Stimulated activated memory B cell treated with anti-CD40 and anti-IgM and Interleukin-4, amounts not matched to agents 10 μg/mL and 1 μg/mL and 100 μg/mL, for 72 hours (primary cell): ENCODE results near the gene TSPAN9.

Source experiments
- ATAC-seq: fragments of 150-1000 bp; cut with Tn5 transposase; 2 replicates; pipeline ENCODE4 v1.10.0; 2021
- H3K27ac Mint-ChIP-seq: one replicate; pipeline ENCODE4 v1.8.0; 2022; ENCODE audit warnings: mild to moderate bottlenecking, mixed read lengths
- H3K27me3 Mint-ChIP-seq: one replicate; pipeline ENCODE4 v1.8.0; 2022; ENCODE audit warnings: mixed read lengths
- H3K36me3 Mint-ChIP-seq: one replicate; pipeline ENCODE4 v1.8.0; 2022; ENCODE audit warnings: mixed read lengths
- H3K4me1 Mint-ChIP-seq: one replicate; pipeline ENCODE4 v1.8.0; 2022; ENCODE audit warnings: mixed read lengths
- H3K4me3 Mint-ChIP-seq: one replicate; pipeline ENCODE4 v1.8.0; 2022; ENCODE audit warnings: mild to moderate bottlenecking, moderate library complexity, mixed read lengths
- H3K9me3 Mint-ChIP-seq: one replicate; pipeline ENCODE4 v1.8.0; 2022; ENCODE audit warnings: mixed read lengths

The TSPAN9 gene

DNA sequence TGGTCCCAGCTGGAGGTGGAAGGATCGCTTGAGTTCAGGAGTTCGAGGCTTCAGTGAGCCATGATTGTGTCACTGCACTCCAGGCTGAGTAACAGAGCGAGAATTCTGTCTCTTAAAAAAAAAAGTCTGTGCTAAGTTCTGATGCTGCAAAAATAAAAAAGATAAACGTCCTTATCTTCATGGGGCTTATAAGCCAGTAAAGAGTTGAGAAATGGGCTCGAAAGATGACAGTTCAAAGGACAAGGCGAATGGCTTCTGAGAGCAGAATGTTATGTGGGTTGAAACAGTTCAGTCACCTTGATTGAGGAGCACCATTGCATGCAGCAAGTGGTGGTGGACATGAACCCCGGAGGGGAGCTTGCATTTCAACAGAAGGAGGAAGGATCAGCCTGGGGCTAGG, 4.7 kb downstream of the TSPAN9 start:
- no peak for ATAC-seq
- no peaks in the 10 kb centered on the region for H3K9me3 Mint-ChIP-seq
- H3K4me3 Mint-ChIP-seq, result no peak overlapping the region
- no peaks in the 10 kb centered on the region for H3K27me3 Mint-ChIP-seq
- H3K4me1 Mint-ChIP-seq, result peaks cover 8% of the 10 kb centered on the region
- no peak overlapping the region for H3K27ac Mint-ChIP-seq
- H3K36me3 Mint-ChIP-seq, result no peaks in the 10 kb centered on the region

DNA sequence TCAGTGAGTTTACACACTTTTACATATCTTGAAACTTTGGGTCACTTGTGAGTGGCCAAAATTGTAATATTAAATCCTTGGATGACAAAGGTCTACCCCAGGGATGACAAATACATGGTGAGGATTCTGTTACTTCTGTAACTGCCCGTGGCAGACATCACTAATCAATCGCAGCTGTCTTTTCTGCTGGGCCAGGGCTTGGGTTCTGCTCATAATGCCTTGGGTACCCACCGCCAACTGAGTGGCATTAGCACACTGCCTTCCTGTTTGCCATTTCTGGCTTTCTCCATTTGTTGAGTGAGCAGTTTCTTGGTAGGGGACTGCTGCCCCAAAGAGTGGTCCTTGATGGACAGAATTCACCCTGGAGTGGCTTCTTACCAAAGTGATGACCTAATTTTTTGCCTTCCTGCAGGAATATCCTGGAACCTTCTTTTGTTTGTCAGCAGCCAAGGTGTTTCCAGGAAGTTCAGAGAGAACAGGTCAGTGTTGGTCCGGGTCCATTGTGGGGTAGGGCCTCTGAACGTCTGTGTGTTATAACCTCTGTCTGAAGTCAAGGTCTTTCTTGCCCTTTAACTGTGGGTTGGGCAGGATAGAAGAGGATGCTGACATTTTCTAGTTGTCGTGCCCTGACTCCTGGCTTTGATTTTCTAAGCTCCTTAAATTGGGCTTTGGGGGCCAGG, 6.2 kb downstream of the TSPAN9 start:
- Mint-ChIP-seq H3K27ac (no peak overlapping the region), H3K27me3 (no peaks in the 10 kb centered on the region), H3K9me3 (no peaks in the 10 kb centered on the region), H3K4me1 (peaks cover 1% of the 10 kb centered on the region), H3K4me3 (no peak overlapping the region), H3K36me3 (no peaks in the 10 kb centered on the region)
- ATAC-seq, result no peak

DNA sequence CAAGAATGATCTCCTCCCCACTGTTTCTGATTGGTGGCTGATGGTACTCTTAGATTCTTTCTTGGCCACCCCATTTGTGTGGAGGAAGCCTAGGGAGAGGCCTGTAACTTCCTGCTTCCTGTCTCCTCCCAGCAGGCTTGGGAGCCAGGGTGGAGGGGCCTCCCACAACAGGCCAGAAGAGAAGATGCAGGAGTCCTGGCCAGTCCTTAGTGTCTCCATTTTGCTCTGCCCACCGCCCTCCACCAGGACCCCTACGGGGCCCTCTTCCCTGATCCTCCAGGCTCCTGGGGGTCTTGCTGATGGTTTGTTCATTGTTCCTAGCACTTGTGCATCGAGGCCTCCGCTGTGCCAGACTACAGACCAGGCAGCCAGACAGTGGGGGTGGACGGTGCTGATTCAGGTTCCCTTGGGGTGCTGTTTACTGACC, 6.8 kb downstream of the TSPAN9 start:
- Mint-ChIP-seq H3K9me3 (no peaks in the 10 kb centered on the region), H3K27ac (no peak overlapping the region), H3K36me3 (no peaks in the 10 kb centered on the region), H3K4me1 (no peaks in the 10 kb centered on the region), H3K27me3 (no peaks in the 10 kb centered on the region), H3K4me3 (no peak overlapping the region)
- no peak for ATAC-seq

DNA sequence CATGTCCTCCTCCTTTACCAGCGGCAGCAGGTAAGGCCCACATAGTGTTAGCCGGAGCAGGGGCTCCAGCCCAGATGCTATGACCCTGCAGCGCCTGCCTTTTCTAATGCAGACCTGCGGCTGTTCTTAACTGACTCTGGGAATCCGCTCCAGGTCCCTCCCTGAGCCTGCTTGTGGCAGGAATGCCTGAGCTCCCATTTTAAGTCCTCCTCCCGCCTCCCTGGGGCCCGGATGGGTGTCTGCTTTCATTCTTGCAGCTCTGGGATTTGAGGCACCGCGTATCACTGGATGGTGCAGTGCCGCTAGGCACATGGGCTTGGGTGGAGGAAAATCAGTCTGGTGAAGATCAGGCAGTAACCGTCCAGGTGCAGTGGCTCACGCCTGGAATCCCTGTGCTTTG, 7.6 kb downstream of the TSPAN9 start:
- H3K27me3 Mint-ChIP-seq, result no peaks in the 10 kb centered on the region
- H3K36me3 Mint-ChIP-seq, result no peaks in the 10 kb centered on the region
- H3K9me3 Mint-ChIP-seq, result no peaks in the 10 kb centered on the region

DNA sequence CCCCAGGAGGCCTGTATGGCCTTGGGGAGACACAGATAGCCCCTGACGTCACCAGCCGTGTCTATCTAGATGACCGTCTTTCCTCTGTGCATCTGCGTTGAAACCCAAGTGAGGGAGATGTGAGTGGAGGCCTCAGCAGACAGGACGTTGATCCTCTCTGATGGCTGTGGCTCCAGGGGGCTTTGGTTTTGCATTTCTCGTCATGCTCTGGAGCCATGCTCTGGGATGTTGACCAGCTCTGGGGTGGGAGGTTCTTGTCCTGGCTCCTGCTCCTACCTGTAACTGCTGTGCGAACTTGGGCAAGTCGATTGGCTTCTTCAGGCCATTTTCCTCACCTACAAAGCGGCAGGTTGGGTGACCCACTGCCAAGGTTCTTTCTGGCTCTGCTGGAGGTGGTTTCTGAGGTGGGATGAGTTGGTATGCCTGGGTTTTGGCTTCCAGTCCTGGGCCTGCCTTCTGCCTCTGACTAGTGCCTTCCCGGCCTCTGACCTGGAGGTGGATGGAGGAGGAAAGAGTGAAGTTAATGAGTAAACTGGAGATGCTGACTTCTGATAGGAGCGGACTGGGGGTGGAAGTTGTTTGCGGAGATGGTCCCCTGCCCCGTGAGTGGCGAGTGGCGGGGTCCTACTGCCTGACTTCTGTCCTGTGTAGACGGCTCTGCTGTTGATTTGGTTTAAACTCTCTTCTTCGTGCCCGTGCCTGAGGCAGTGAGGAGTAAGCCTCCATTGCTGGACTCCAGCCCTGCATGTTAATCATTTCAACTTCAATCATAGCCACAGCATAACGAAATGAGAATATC, 8.4 kb downstream of the TSPAN9 start:
- ATAC-seq, result no peak
- H3K4me1 Mint-ChIP-seq, result no peaks in the 10 kb centered on the region

More for the DNA sequence above, 7.6 kb downstream of the TSPAN9 start:
- H3K4me1 Mint-ChIP-seq, result no peaks in the 10 kb centered on the region
- H3K4me3 Mint-ChIP-seq, result no peak overlapping the region
- no peak overlapping the region for H3K27ac Mint-ChIP-seq
- no peak for ATAC-seq

DNA sequence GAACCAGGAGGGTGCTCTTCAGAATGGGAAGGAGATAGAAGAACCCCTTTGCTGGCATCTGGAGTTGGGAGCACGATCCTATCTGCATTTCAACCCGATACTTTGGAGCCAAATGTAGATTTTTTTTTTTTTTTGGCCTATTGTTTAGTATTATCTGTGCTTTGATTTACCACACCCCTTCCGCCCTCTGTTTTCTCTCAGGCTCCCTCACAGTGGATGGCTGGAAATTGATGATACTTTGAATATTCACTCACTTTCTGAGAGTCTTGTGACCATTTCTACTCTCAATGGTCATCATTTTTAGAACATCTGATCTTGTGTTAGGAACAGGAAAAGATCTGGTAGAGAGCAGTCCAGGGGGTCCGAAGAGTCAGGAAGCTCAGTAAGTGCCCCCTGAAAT, 9.0 kb downstream of the TSPAN9 start:
- H3K36me3 Mint-ChIP-seq, result no peaks in the 10 kb centered on the region
- H3K9me3 Mint-ChIP-seq, result no peaks in the 10 kb centered on the region
- H3K27ac Mint-ChIP-seq, result no peak overlapping the region
- ATAC-seq, result no peak
- H3K4me1 Mint-ChIP-seq, result no peaks in the 10 kb centered on the region
- H3K27me3 Mint-ChIP-seq, result no peaks in the 10 kb centered on the region
- no peak overlapping the region for H3K4me3 Mint-ChIP-seq

More for the DNA sequence above, 8.4 kb downstream of the TSPAN9 start:
- Mint-ChIP-seq H3K9me3 (no peaks in the 10 kb centered on the region), H3K4me3 (no peak overlapping the region), H3K27ac (no peak overlapping the region), H3K36me3 (no peaks in the 10 kb centered on the region), H3K27me3 (no peaks in the 10 kb centered on the region)

DNA sequence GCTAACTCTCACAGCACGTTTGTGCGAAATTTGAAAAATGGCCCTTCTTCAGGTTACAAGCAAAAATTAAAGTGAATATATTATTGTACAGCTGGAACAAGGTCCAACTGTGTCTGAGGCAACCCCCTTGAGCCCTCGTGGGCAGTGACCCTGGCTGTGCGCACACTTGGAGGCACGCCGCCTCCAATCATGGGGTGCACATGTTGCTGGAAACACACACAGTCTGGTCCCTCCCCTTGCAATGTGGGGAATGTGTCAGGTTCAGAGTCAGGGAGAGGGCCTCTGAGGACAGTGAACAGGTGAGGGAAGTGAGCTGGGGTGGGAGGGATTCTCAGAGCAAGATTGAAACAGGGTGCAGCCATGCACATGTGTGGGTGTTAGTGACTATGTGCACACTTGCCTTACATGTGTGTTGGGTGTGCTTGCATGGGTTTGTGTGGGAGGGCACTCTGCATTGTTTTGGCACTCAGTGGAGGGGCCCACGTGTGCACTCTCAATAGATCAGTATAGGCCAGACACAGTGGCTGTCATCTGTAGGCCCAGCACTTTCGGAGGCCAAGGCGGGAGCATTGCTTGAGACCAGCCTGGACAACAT, 9.6 kb downstream of the TSPAN9 start:
- no peaks in the 10 kb centered on the region for H3K9me3 Mint-ChIP-seq
- no peak for ATAC-seq
- H3K27ac Mint-ChIP-seq, result no peak overlapping the region
- H3K27me3 Mint-ChIP-seq, result no peaks in the 10 kb centered on the region
- no peaks in the 10 kb centered on the region for H3K4me1 Mint-ChIP-seq
- H3K36me3 Mint-ChIP-seq, result no peaks in the 10 kb centered on the region
- no peak overlapping the region for H3K4me3 Mint-ChIP-seq

DNA sequence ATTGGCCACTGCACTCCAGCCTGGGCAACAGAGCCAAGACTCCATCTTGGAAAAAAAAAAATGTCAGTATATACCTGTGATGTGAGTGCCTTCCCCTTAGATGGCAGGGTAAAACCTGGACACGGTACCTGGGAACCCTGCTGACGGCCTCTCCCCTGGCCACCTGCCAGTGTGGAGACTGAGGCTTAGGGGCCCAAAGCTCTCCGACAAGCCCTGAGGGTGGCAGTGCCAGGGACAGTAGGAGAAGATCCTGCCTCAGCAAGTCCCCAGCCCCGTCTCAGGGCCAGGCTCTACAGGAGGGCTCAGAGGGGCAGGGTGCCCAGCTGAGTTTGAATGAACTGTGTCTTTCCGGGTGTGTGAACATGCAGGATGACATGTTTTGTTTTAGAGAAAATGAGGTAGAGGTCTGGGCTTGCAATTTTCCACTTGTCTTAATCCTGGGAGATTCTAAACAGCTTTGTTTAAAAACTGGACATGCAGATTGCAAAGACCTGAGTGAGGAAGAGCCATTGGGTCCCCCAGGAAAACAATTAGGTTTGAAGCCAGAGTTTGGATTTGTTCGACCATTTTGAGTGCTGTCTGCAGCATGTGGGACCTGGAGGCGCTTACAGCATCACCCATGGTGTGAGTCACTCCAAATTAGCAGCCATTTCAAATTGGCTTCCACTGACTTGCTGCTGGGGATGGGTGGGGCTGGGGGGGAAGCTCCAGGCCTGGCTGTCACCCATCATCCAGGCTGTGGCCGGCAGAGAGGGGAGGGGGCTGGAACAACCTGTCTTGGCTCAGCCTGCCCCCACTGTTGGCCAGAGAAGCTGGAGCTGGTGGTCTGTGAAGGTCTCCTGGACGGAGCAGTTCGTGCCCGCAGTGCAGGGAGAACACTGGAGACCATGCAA, 10.8 kb downstream of the TSPAN9 start:
- H3K9me3 Mint-ChIP-seq, result no peaks in the 10 kb centered on the region

DNA sequence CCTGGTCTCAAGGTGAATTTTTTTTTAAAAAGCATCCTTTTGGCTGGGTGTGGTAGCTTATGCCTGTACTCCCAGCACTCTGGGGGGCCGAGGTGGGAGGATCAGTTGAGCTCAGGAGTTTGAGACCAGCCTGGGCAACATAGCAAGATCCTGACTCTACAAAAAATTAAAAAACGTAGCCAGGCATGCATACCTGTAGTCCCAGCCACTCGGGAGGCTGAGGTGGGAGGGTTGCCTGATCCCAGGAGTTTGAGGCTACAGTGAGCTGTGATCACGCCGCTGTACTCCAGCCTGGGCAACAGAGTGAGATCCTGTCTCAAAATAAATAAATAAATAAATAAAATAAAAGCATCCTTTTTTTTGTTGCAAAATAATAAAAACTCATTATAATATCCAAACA, 12.4 kb downstream of the TSPAN9 start:
- Mint-ChIP-seq H3K9me3 (no peaks in the 10 kb centered on the region), H3K27ac (no peak overlapping the region), H3K36me3 (no peaks in the 10 kb centered on the region), H3K27me3 (no peaks in the 10 kb centered on the region), H3K4me3 (no peak overlapping the region), H3K4me1 (no peaks in the 10 kb centered on the region)
- ATAC-seq, result no peak

More for the DNA sequence above, 10.8 kb downstream of the TSPAN9 start:
- no peaks in the 10 kb centered on the region for H3K4me1 Mint-ChIP-seq
- H3K36me3 Mint-ChIP-seq, result no peaks in the 10 kb centered on the region
- no peak for ATAC-seq
- H3K27ac Mint-ChIP-seq, result no peak overlapping the region
- no peaks in the 10 kb centered on the region for H3K27me3 Mint-ChIP-seq
- H3K4me3 Mint-ChIP-seq, result no peak overlapping the region

DNA sequence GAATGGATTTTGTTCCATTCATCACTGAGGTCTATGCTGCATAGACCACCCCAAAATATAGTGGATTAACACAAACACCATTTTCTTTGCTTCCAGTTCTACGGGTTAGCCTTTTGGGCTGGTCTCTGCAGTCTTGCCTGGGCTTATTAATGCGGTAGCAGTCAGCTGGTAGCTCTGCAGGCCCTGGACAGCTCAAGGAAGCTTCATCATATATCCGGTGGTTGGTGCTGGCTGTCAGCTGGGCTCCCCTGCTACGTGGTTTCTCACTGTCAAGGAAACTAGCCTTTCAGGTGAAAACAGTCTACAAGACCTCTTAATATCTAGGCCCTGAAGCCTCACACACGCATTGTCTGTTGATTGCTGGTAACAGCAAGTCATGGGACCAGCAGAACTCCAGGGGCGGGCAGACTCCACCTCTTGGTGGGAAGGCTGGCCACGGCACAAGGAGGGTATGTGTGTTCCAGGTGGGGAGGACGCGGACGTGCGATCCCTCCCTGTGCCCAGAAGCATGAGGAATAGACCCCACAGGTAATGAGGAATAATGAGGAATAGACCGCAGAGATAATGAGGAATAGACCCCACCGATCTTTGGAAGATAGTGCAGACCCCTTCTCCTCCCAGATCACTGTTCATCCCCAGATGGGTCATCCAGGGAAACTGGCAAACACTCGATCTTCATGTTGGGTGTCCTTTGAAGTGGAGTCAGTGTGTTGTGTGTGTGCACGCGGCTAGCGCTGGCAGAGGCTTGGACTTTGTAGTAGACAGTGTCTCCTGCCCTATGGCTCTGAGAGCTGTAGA, 13.3 kb downstream of the TSPAN9 start:
- no peaks in the 10 kb centered on the region for H3K9me3 Mint-ChIP-seq
- H3K4me3 Mint-ChIP-seq, result no peak overlapping the region
- H3K36me3 Mint-ChIP-seq, result no peaks in the 10 kb centered on the region
- no peak for ATAC-seq
- H3K27ac Mint-ChIP-seq, result no peak overlapping the region
- no peaks in the 10 kb centered on the region for H3K4me1 Mint-ChIP-seq
- no peaks in the 10 kb centered on the region for H3K27me3 Mint-ChIP-seq

DNA sequence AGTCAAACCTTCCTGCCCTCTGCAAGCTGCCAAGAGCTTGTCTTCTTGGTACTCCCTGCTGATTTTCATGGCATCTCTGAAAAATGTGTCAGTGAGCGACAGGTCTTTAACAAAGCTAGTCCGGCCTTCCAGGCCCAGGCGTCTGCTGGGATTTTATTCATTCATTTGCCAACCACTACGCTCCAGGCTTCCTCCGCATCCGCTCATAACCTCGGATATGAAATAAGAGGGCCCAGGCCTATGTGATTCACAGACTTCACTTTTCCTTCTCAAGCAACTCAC, 13.8 kb downstream of the TSPAN9 start:
- Mint-ChIP-seq H3K4me3 (no peak overlapping the region), H3K27me3 (no peaks in the 10 kb centered on the region)
- no peak for ATAC-seq

DNA sequence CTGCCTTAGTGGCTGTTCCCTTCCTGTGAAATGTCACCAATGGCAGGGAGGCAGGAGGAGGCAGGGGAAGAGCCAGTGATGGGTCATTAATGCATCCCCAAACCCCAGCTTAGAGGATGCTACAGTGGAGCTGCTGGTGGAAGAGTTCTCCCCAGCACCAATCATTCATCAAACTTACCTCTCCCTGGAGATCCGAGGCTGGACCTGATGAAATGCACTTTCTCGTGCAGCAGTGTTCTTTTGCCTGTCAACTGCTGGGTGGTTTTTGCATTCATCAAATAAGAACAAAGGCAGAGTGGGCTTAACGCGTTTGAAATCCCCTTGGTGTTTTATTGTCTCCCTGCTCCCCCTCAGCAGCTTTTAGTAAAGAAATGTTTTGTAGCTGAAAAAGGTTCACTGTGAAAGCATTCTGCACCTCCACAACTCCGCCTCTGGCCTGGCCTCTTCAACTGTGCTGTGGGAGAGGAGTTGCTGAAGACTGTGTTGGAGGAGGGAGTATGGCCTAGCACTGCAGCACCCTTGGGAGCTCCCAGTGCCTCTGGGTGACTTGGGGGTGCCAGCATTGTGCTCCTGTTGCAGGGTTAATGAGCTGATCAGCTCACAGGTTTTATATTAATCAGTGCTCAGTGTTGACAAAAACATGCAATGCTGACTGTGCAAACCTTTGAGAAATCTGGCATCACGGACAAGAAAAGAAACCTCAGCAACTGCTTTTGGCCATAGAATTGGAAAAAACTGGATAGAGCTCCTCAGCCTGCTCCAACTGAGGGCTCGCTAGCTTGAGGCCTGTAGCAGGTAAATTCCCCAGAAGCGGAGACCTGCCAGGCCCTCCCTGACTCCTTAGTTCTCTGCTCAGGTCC, 14.4 kb downstream of the TSPAN9 start:
- H3K27me3 Mint-ChIP-seq, result no peaks in the 10 kb centered on the region
- no peak overlapping the region for H3K27ac Mint-ChIP-seq
- no peaks in the 10 kb centered on the region for H3K4me1 Mint-ChIP-seq
- ATAC-seq, result no peak
- no peaks in the 10 kb centered on the region for H3K36me3 Mint-ChIP-seq
- no peak overlapping the region for H3K4me3 Mint-ChIP-seq
- H3K9me3 Mint-ChIP-seq, result no peaks in the 10 kb centered on the region

More for the DNA sequence above, 13.8 kb downstream of the TSPAN9 start:
- H3K4me1 Mint-ChIP-seq, result no peaks in the 10 kb centered on the region
- H3K36me3 Mint-ChIP-seq, result no peaks in the 10 kb centered on the region
- no peaks in the 10 kb centered on the region for H3K9me3 Mint-ChIP-seq
- H3K27ac Mint-ChIP-seq, result no peak overlapping the region

DNA sequence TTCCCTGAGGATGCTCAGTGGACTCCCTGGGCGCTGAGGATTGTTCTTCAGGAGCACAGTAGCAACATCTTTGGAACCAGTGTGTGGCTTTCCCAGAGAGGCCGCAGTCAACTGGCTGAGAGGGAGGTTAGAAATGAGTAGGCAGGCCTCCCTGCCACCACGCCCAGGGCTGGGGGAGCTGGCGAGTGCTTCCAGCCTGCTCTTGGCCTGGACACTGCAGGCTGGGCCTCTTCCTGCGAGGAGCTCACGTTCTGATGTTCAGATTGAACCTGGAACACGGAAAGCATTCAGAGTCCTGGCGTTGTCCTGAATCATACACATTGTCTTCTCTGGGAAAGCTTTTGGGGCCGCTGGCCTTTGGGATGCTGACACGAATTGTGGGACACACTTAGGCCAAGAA, 15.6 kb downstream of the TSPAN9 start:
- H3K4me3 Mint-ChIP-seq, result no peak overlapping the region
- no peaks in the 10 kb centered on the region for H3K36me3 Mint-ChIP-seq
- peaks cover 7% of the 10 kb centered on the region for H3K4me1 Mint-ChIP-seq
- ATAC-seq, result no peak
- H3K27ac Mint-ChIP-seq, result no peak overlapping the region
- no peaks in the 10 kb centered on the region for H3K27me3 Mint-ChIP-seq
- H3K9me3 Mint-ChIP-seq, result no peaks in the 10 kb centered on the region
